GM12875 (cell line): ENCODE data around the gene ZMYND12.
"Not testable (repeated sequence)": the region's sequence is repeated elsewhere in the genome, so short reads cannot be mapped to it uniquely, and the experiment has no call there.

Source experiments
- H3K4me3 ChIP-seq: one replicate; pipeline ENCODE4 v1.5.1; 2011; ENCODE audit warnings: low read depth, low read length, control low read depth
- TF ChIP-seq, protein P1 (sequence below): IDR thresholded peaks from 2 replicates; pipeline ENCODE4 v1.5.1; 2011; ENCODE audit warnings: low read depth, mild to moderate bottlenecking, control low read depth, inconsistent platforms, low read length, moderate library complexity, borderline replicate concordance; ENCODE audit not compliant: insufficient read depth

The ZMYND12 gene

GRCh38 chr1:42479621-42480020, 23.8 kb upstream of the ZMYND12 start:
- no peak overlapping the region for H3K4me3 ChIP-seq
- TF ChIP-seq, protein P1, sequence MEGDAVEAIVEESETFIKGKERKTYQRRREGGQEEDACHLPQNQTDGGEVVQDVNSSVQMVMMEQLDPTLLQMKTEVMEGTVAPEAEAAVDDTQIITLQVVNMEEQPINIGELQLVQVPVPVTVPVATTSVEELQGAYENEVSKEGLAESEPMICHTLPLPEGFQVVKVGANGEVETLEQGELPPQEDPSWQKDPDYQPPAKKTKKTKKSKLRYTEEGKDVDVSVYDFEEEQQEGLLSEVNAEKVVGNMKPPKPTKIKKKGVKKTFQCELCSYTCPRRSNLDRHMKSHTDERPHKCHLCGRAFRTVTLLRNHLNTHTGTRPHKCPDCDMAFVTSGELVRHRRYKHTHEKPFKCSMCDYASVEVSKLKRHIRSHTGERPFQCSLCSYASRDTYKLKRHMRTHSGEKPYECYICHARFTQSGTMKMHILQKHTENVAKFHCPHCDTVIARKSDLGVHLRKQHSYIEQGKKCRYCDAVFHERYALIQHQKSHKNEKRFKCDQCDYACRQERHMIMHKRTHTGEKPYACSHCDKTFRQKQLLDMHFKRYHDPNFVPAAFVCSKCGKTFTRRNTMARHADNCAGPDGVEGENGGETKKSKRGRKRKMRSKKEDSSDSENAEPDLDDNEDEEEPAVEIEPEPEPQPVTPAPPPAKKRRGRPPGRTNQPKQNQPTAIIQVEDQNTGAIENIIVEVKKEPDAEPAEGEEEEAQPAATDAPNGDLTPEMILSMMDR = peak; percentile 28; the same call in 1 of the 2 replicates

GRCh38 chr1:42477775-42478174, 22.0 kb upstream of the ZMYND12 start:
- H3K4me3 ChIP-seq = no peak overlapping the region
- TF ChIP-seq, protein P1 = no peak

GRCh38 chr1:42477354-42477753, 21.5 kb upstream of the ZMYND12 start:
- not testable (repeated sequence) for H3K4me3 ChIP-seq

DNA sequence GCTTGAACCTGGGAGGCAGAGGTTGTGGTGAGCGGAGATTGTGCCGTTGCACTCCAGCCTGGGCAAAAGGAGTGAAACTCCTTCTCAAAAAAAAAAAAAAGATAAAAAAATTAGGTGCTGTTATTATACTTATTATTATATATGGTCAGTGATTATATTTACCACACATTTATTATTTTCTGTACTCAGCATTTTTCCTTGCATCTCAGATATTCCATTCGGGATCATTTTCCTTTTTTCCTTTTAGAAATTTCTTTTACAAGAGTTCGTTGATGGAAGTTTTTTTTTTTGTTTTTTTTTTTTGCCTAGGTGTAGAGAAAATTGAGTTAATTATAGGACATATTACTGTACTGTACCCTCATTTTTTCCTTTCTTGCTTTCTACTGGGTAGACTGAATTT, 20.8 kb upstream of the ZMYND12 start:
- TF ChIP-seq, protein P1 = no peak
- H3K4me3 ChIP-seq = no peak overlapping the region

- TF ChIP-seq, protein P1 = no peak
- no peak overlapping the region for H3K4me3 ChIP-seq
Measured at GRCh38 chr1:42469727-42470126, 13.9 kb upstream of the ZMYND12 start.

DNA sequence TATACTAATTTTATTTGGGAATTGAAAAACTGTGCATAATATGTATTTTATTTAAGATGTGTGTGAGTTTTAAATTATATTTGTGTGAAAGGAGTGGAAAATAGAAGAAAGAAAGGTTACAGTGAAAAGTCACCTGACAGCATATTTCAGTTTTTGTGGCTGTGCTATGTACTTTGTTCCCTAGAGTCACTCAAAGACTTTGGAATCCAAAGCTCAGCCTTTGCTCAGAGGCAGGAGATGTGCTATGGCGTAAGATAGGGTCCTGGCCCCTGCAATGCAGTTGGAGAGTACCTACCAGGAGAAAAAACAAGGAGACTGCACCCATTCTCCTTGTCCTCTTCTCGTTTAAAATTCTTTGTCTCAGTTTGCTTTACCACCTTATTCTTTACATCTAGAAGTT, 10.2 kb upstream of the ZMYND12 start:
- TF ChIP-seq, protein P1 = no peak
- H3K4me3 ChIP-seq = no peak overlapping the region

DNA sequence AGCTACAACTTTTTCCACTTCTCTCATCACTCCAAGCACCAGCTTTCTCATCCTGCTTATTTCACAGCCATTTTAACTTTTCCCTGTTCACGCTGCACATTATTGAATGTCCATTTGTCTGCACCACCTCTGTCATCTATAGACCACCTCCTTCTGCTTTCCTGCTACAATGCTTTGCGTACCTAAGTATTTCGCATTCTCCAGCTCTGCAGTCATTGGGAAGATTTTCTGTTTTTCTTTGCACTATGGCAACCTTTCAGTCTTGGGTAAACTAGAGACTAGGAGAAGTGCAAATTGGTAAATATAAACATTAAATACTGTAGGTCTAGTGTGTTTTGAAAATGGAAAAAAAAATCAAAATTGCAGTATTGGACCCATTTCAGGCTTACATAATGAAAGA, 8.1 kb upstream of the ZMYND12 start:
- no peak overlapping the region for H3K4me3 ChIP-seq

More for the DNA sequence above, 8.1 kb upstream of the ZMYND12 start:
- TF ChIP-seq, protein P1 = no peak
